Mesendoderm (in vitro differentiated cells): Measurements from ENCODE around the gene CDH23.
A peak's percentile ranks its signal among the peaks of the same experiment; 100 is the strongest.

Experiments
- DNase-seq: peaks from one replicate; pipeline ENCODE4 v3.0.0; 2013
- H2AK5ac ChIP-seq: 2 replicates; pipeline ENCODE4 v1.6.1; 2013; ENCODE audit warnings: low read length, inconsistent platforms
- H2BK120ac ChIP-seq: 2 replicates; pipeline ENCODE4 v1.6.1; 2013; ENCODE audit warnings: low read depth, mild to moderate bottlenecking, low read length, moderate library complexity, mixed read lengths
- H2BK15ac ChIP-seq: replicated peaks from 2 replicates; pipeline ENCODE4 v1.6.1; 2013; ENCODE audit warnings: low read depth, mild to moderate bottlenecking, moderate library complexity
- H2BK5ac ChIP-seq: 2 replicates; pipeline ENCODE4 v1.6.1; 2013; ENCODE audit warnings: low read length, inconsistent platforms
- H3K18ac ChIP-seq: 2 replicates; pipeline ENCODE4 v1.6.1; 2013; ENCODE audit warnings: mild to moderate bottlenecking, low read length, mixed read lengths
- H3K23ac ChIP-seq: one replicate; pipeline ENCODE4 v1.6.1; 2013; ENCODE audit warnings: low read length
- H3K27ac ChIP-seq: 2 replicates; pipeline ENCODE4 v1.5.1; 2013; ENCODE audit warnings: low read depth, mild to moderate bottlenecking, inconsistent platforms, low read length, moderate library complexity
- H3K27me3 ChIP-seq: 2 replicates; pipeline ENCODE4 v1.6.1; 2013; ENCODE audit warnings: low read length, control low read depth, mild to moderate bottlenecking, inconsistent platforms; ENCODE audit not compliant: insufficient read depth, poor library complexity
- H3K36me3 ChIP-seq: 2 replicates; pipeline ENCODE4 v1.6.1; 2013; ENCODE audit warnings: low read length, inconsistent platforms; ENCODE audit not compliant: control insufficient read depth, insufficient read depth
- H3K4ac ChIP-seq: one replicate; pipeline ENCODE4 v1.6.1; 2013; ENCODE audit warnings: low read depth, mild to moderate bottlenecking, low read length, moderate library complexity
- H3K4me1 ChIP-seq: 2 replicates; pipeline ENCODE4 v1.6.1; 2013; ENCODE audit warnings: low read depth, low read length, inconsistent platforms; ENCODE audit not compliant: control insufficient read depth
- H3K4me2 ChIP-seq: 2 replicates; pipeline ENCODE4 v1.6.1; 2013; ENCODE audit warnings: low read length
- H3K4me3 ChIP-seq: 2 replicates; pipeline ENCODE4 v1.5.1; 2013; ENCODE audit warnings: mild to moderate bottlenecking, low read length
- H3K56ac ChIP-seq: one replicate; pipeline ENCODE4 v1.6.1; 2013; ENCODE audit warnings: low read length
- H3K79me1 ChIP-seq: 2 replicates; pipeline ENCODE4 v1.6.1; 2013; ENCODE audit warnings: low read length, inconsistent platforms
- H3K79me2 ChIP-seq: 2 replicates; pipeline ENCODE4 v1.6.1; 2013; ENCODE audit warnings: mild to moderate bottlenecking, low read length; ENCODE audit not compliant: control insufficient read depth, insufficient read depth
- H3K9ac ChIP-seq: 2 replicates; pipeline ENCODE4 v1.6.1; 2013; ENCODE audit warnings: low read length, inconsistent platforms
- H4K5ac ChIP-seq: one replicate; pipeline ENCODE4 v1.6.1; 2013; ENCODE audit warnings: low read length
- H4K8ac ChIP-seq: one replicate; pipeline ENCODE4 v1.6.1; 2013; ENCODE audit warnings: low read depth, mild to moderate bottlenecking, control low read depth, low read length, moderate library complexity
- WGBS: extraction: QIAGEN DNeasy Blood & Tissue Kit; methylation state at CpG from one replicate; pipeline ENCODE4 v1.1.7; 2013; ENCODE audit warnings: low lambda C conversion rate, missing lambda C conversion rate; ENCODE audit not compliant: insufficient coverage; ENCODE audit errors: extremely low coverage; 5-methylcytosine and 5-hydroxymethylcytosine counted together

The CDH23 gene

DNA sequence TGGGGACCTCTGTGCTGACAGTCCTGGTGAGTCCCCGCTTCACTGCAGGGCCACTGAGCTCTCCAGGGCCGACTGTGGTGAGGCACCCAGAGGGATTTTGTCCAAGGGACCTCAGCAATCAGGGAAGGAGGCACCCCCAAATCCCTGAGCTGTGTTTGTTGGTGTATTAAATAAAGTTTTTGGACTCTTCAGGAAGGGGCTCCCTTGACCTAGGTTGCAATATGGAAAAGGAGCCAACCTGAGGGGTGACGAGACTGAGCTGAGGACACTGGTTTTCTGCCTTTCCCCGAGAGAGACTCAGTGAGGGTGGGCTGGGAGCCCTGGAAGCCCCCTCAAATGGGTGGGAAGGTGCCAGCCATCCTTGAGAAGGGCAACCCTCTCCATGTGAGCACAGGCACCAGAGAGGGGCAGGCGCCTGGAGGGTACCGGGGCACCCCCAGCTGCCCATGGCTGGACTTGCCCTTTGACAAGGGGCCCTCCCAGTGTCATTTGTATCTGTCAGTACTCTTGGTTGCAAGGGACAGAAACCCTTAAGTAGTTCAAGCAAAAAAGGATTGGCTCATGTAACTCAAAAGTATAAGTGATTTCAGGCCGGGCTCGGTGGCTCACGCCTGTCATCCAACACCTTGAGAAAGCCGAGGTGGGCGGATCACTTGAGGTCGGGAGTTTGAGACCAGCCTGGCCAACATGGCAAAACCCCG is 250.0 kb downstream of the CDH23 start:
- H3K56ac ChIP-seq = no peak overlapping the region
- H4K8ac ChIP-seq = no peak overlapping the region
- H3K4me2 ChIP-seq = no peak overlapping the region
- no peak overlapping the region for H4K5ac ChIP-seq
- H3K4me1 ChIP-seq = peaks cover 2% of the 10 kb centered on the region
- H2BK120ac ChIP-seq = no peak overlapping the region
- no peak overlapping the region for H2AK5ac ChIP-seq
- H3K23ac ChIP-seq = no peak overlapping the region
- H2BK15ac ChIP-seq = no peak overlapping the region
- H3K79me2 ChIP-seq = no peaks in the 10 kb centered on the region
- no peaks in the 10 kb centered on the region for H3K79me1 ChIP-seq
- no peak overlapping the region for H3K27ac ChIP-seq
- H3K4me3 ChIP-seq = no peak overlapping the region
- no peak overlapping the region for H2BK5ac ChIP-seq
- H3K4ac ChIP-seq = no peak overlapping the region
- H3K27me3 ChIP-seq = no peaks in the 10 kb centered on the region
- no peaks in the 10 kb centered on the region for H3K36me3 ChIP-seq
- no peak overlapping the region for H3K18ac ChIP-seq
- H3K9ac ChIP-seq = no peak overlapping the region
- DNase-seq = no peak
- no CpG with 5 or more reads among the region's 13 CpGs for WGBS

- no peak overlapping the region for H2BK15ac ChIP-seq
- no peaks in the 10 kb centered on the region for H3K36me3 ChIP-seq
- H3K4me3 ChIP-seq = no peak overlapping the region
- H3K9ac ChIP-seq = no peak overlapping the region
- H4K8ac ChIP-seq = no peak overlapping the region
- no peak overlapping the region for H2AK5ac ChIP-seq
- peak; percentile 60 for DNase-seq
- peaks cover 2% of the 10 kb centered on the region for H3K4me1 ChIP-seq
- no peak overlapping the region for H2BK120ac ChIP-seq
- no peak overlapping the region for H3K18ac ChIP-seq
- H3K23ac ChIP-seq = no peak overlapping the region
- H3K4ac ChIP-seq = no peak overlapping the region
- no peak overlapping the region for H2BK5ac ChIP-seq
- H3K79me2 ChIP-seq = no peaks in the 10 kb centered on the region
- H3K27ac ChIP-seq = no peak overlapping the region
- H3K79me1 ChIP-seq = no peaks in the 10 kb centered on the region
- no peak overlapping the region for H3K56ac ChIP-seq
- H3K4me2 ChIP-seq = no peak overlapping the region
- no peaks in the 10 kb centered on the region for H3K27me3 ChIP-seq
- H4K5ac ChIP-seq = no peak overlapping the region
- WGBS = no CpG with 5 or more reads among the region's 14 CpGs
Observed at GRCh38 chr10:71647526-71648253, 251.0 kb downstream of the CDH23 start.

GRCh38 chr10:71648254-71648932 is 251.7 kb downstream of the CDH23 start:
- no peaks in the 10 kb centered on the region for H3K27me3 ChIP-seq
- H3K79me2 ChIP-seq = no peaks in the 10 kb centered on the region
- no peaks in the 10 kb centered on the region for H3K79me1 ChIP-seq
- no peak overlapping the region for H2BK15ac ChIP-seq
- no peak overlapping the region for H3K4me2 ChIP-seq
- H3K23ac ChIP-seq = no peak overlapping the region
- H3K4me3 ChIP-seq = no peak overlapping the region
- no peak overlapping the region for H3K4ac ChIP-seq
- H2AK5ac ChIP-seq = no peak overlapping the region
- H3K18ac ChIP-seq = no peak overlapping the region
- H4K5ac ChIP-seq = no peak overlapping the region
- H3K36me3 ChIP-seq = no peaks in the 10 kb centered on the region
- peaks cover 2% of the 10 kb centered on the region for H3K4me1 ChIP-seq
- WGBS = no CpG with 5 or more reads among the region's 10 CpGs
- no peak for DNase-seq
- no peak overlapping the region for H3K9ac ChIP-seq
- no peak overlapping the region for H3K27ac ChIP-seq
- H4K8ac ChIP-seq = no peak overlapping the region
- no peak overlapping the region for H2BK120ac ChIP-seq
- no peak overlapping the region for H2BK5ac ChIP-seq
- peak overlapping the region; percentile 20 for H3K56ac ChIP-seq

- H4K8ac ChIP-seq = no peak overlapping the region
- H3K4me2 ChIP-seq = no peak overlapping the region
- peak overlapping the region; percentile 20 for H3K56ac ChIP-seq
- no peak overlapping the region for H2BK5ac ChIP-seq
- H3K18ac ChIP-seq = no peak overlapping the region
- H2BK120ac ChIP-seq = no peak overlapping the region
- no peak overlapping the region for H3K27ac ChIP-seq
- no peaks in the 10 kb centered on the region for H3K79me2 ChIP-seq
- no peaks in the 10 kb centered on the region for H3K27me3 ChIP-seq
- no peak overlapping the region for H3K23ac ChIP-seq
- no peaks in the 10 kb centered on the region for H3K36me3 ChIP-seq
- DNase-seq = no peak
- no CpG with 5 or more reads among the region's 7 CpGs for WGBS
- no peak overlapping the region for H3K4me3 ChIP-seq
- no peak overlapping the region for H3K9ac ChIP-seq
- no peak overlapping the region for H4K5ac ChIP-seq
- H3K4ac ChIP-seq = no peak overlapping the region
- H3K79me1 ChIP-seq = no peaks in the 10 kb centered on the region
- no peak overlapping the region for H2BK15ac ChIP-seq
- no peak overlapping the region for H2AK5ac ChIP-seq
- H3K4me1 ChIP-seq = peaks cover 2% of the 10 kb centered on the region
Observed at GRCh38 chr10:71648933-71649320, 252.2 kb downstream of the CDH23 start.

DNA sequence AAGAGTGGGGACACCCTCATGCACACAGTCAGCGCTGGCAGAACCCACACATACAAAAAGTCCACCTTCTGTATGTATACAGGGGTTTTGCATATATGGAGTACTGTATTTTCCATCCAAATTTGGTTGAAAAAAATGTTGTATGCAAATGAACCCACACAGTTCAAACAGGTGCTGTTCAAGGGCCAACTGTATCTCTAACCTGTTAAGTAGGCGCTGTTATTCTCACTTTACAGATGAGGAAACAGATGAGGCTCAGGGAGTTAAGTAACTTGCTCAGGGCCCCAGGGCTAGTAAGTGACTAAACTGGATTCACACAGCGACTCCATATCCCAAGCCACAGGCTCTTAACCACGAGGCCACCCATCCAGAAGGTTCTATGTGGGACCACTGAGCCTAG is 252.9 kb downstream of the CDH23 start:
- Histone ChIP-seq H3K27me3 (no peaks in the 10 kb centered on the region), H2AK5ac (no peak overlapping the region), H2BK15ac (no peak overlapping the region), H2BK5ac (no peak overlapping the region), H4K5ac (no peak overlapping the region), H3K4me3 (no peak overlapping the region), H3K4ac (no peak overlapping the region), H3K23ac (no peak overlapping the region), H3K79me1 (no peaks in the 10 kb centered on the region), H3K4me2 (no peak overlapping the region), H3K56ac (no peak overlapping the region), H3K79me2 (no peaks in the 10 kb centered on the region), H4K8ac (no peak overlapping the region), H3K4me1 (peaks cover 2% of the 10 kb centered on the region), H3K27ac (no peak overlapping the region), H3K9ac (no peak overlapping the region), H2BK120ac (no peak overlapping the region), H3K18ac (no peak overlapping the region), H3K36me3 (no peaks in the 10 kb centered on the region)
- no CpG with 5 or more reads among the region's 4 CpGs for WGBS
- DNase-seq = no peak
